Peyer's patch (tissue), 4 donors: ENCODE data around the gene RAB40C.

ENCODE experiments used
- POLR2A ChIP-seq, 2 donors: fragments of 450-650 bp; IDR thresholded peaks; one replicate each; pipeline ENCODE4 v1.5.1; 2017; ENCODE audit warnings: antibody characterized with exemption in 2 of 2, mild to moderate bottlenecking in 2 of 2, moderate library complexity in 2 of 2
- TF ChIP-seq, protein P1 (sequence below), 6 experiments: fragments of 450-650 bp in 4 of 6; fragments of 200-600 bp in 2 of 6; sonication (generic) in 1 of 6; IDR thresholded peaks; one replicate each; pipeline ENCODE4 v1.5.1; 2017 to 2019; ENCODE audit warnings: antibody characterized with exemption in 6 of 6, mild to moderate bottlenecking in 3 of 6, moderate library complexity in 1 of 6

DNA sequence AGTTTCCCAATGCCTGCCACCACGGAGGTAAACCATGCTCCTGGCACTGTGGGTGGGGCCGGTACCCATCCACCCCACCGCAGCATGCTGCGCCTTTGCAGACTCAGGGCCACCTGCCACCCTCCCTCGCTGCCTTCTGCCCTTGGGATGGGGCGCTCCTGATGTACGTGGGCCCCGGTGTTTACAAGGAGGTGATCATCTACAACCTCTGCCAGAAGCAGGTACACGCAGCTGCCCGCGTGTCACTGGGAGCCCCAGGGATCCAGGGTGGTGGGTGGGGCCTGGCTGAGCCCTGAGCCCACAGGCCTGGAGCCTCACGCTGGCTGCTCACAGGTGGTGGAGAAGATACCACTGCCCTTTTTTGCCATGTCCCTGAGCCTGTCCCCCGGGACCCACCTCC lies 76.7 kb downstream of the RAB40C start:
- no peak for TF ChIP-seq POLR2A (IDR thresholded peaks at IDR 0.05)
- TF ChIP-seq, protein P1, sequence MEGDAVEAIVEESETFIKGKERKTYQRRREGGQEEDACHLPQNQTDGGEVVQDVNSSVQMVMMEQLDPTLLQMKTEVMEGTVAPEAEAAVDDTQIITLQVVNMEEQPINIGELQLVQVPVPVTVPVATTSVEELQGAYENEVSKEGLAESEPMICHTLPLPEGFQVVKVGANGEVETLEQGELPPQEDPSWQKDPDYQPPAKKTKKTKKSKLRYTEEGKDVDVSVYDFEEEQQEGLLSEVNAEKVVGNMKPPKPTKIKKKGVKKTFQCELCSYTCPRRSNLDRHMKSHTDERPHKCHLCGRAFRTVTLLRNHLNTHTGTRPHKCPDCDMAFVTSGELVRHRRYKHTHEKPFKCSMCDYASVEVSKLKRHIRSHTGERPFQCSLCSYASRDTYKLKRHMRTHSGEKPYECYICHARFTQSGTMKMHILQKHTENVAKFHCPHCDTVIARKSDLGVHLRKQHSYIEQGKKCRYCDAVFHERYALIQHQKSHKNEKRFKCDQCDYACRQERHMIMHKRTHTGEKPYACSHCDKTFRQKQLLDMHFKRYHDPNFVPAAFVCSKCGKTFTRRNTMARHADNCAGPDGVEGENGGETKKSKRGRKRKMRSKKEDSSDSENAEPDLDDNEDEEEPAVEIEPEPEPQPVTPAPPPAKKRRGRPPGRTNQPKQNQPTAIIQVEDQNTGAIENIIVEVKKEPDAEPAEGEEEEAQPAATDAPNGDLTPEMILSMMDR (IDR thresholded peaks at IDR 0.05) = no peak
